Endothelial cell of umbilical vein (primary cell): Measurements from ENCODE around the gene NCEH1. TPM values are rescaled to one million over a fixed set of nuclear protein-coding genes. Genes with fewer than 3 reads are reported as not detected.

ENCODE experiments used
- BruUV-seq: library from RNA; stranded (reverse); fragments of 400-500 nt; replicated peaks from 2 replicates; lab custom pipeline; 2021; lab: Mats Ljungman, UMichigan
- CTCF ChIA-PET: fragments of 300-600, 350-600 bp; sonication (Branson Sonifier 250); formaldehyde crosslinking; loops from one replicate; lab custom pipeline; 2021; ENCODE audit warnings: antibody characterized with exemption, inconsistent platforms; lab: Charles Lee
- POLR2A ChIA-PET: fragments of 300-600, 350-600 bp; sonication (Branson Sonifier 250); formaldehyde crosslinking; loops from one replicate; lab custom pipeline; 2021; ENCODE audit warnings: antibody characterized with exemption, inconsistent platforms; lab: Charles Lee
- DNase-seq: peaks from one replicate; pipeline ENCODE4 v3.0.0-alpha.2; 2011; ENCODE audit warnings: low read depth, low spot score
- FAIRE-seq: peaks from 2 replicates; lab custom pipeline; 2011; peaks lifted over from hg19 to GRCh38; lab: Jason Lieb, UNC
- H2AFZ ChIP-seq: 2 replicates; pipeline ENCODE4 v1.6.0; 2012; ENCODE audit warnings: low read depth, low read length, control low read depth, inconsistent platforms
- H3K27ac ChIP-seq: 2 replicates; pipeline ENCODE4 v1.5.1; 2011; ENCODE audit warnings: low read depth, mild to moderate bottlenecking, control low read depth, low read length, moderate library complexity; ENCODE audit not compliant: insufficient read depth
- H3K27me3 ChIP-seq, 2 experiments: 2 replicates each; pipeline versions ENCODE4 v1.6.0 to v1.6.1; 2011; ENCODE audit warnings: low read length in 2 of 2, mixed read lengths in 1 of 2; ENCODE audit not compliant: control insufficient read depth in 2 of 2, insufficient read depth in 2 of 2
- H3K36me3 ChIP-seq, 2 experiments: 2 replicates in 1 of 2; 3 replicates in 1 of 2; pipeline ENCODE4 v1.5.1; 2011; ENCODE audit warnings: low read length in 2 of 2, mild to moderate bottlenecking in 1 of 2, moderate library complexity in 1 of 2; ENCODE audit not compliant: control insufficient read depth in 2 of 2, insufficient read depth in 2 of 2; ENCODE audit errors: extremely low read depth in 1 of 2
- H3K4me1 ChIP-seq: 3 replicates; pipeline ENCODE4 v1.5.1; 2011; ENCODE audit warnings: mild to moderate bottlenecking, low read length; ENCODE audit not compliant: control insufficient read depth, insufficient read depth; ENCODE audit errors: extremely low read depth
- H3K4me2 ChIP-seq: 2 replicates; pipeline ENCODE4 v1.6.1; 2011; ENCODE audit warnings: low read length, control low read depth, mixed read lengths; ENCODE audit not compliant: insufficient read depth
- H3K4me3 ChIP-seq, 3 experiments: fragments of 200-600 bp in 1 of 3; sonication (generic), shearing (Covaris generic) in 1 of 3; replicated peaks in 1 of 3; 2 replicates each; pipeline ENCODE4 v1.5.1; 2011 to 2016; ENCODE audit warnings: control low read depth in 3 of 3, low read length in 3 of 3, mild to moderate bottlenecking in 2 of 3, inconsistent platforms in 1 of 3, low read depth in 1 of 3, moderate library complexity in 1 of 3; ENCODE audit not compliant: insufficient read depth in 1 of 3
- H3K79me2 ChIP-seq: 2 replicates; pipeline ENCODE4 v1.6.0; 2012; ENCODE audit warnings: low read length, inconsistent platforms; ENCODE audit not compliant: control insufficient read depth, insufficient read depth
- H3K9ac ChIP-seq: replicated peaks from 2 replicates; pipeline ENCODE3; 2011; ENCODE audit warnings: low read length, control low read depth; ENCODE audit not compliant: insufficient read depth; ENCODE audit errors: extremely low read depth
- H3K9me1 ChIP-seq: replicated peaks from 3 replicates; pipeline ENCODE4 v1.6.0; 2011; ENCODE audit warnings: mild to moderate bottlenecking, low read length; ENCODE audit not compliant: control insufficient read depth, insufficient read depth; ENCODE audit errors: extremely low read depth
- H3K9me3 ChIP-seq: replicated peaks from 2 replicates; pipeline ENCODE4 v1.5.1; 2012; ENCODE audit warnings: low read length, inconsistent platforms; ENCODE audit not compliant: control insufficient read depth, insufficient read depth
- H4K20me1 ChIP-seq: replicated peaks from 2 replicates; pipeline ENCODE3; 2011; ENCODE audit warnings: mild to moderate bottlenecking, low read length; ENCODE audit not compliant: control insufficient read depth, insufficient read depth; ENCODE audit errors: extremely low read depth
- EZH2 ChIP-seq: IDR thresholded peaks from 2 replicates; pipeline ENCODE4 v1.6.1; 2012; ENCODE audit warnings: borderline replicate concordance, low read depth, mild to moderate bottlenecking, moderate library complexity, low read length, inconsistent platforms; ENCODE audit not compliant: severe bottlenecking
- FOS ChIP-seq: IDR thresholded peaks from 2 replicates; pipeline ENCODE4 v1.6.1; 2011; ENCODE audit warnings: mild to moderate bottlenecking, low read length, moderate library complexity, borderline replicate concordance; ENCODE audit not compliant: insufficient read depth
- GATA2 ChIP-seq: IDR thresholded peaks from 2 replicates; pipeline ENCODE4 v1.7.0; 2011; ENCODE audit warnings: low read depth, mild to moderate bottlenecking, moderate library complexity, mixed read lengths, low read length; ENCODE audit not compliant: insufficient read length, insufficient read depth
- JUN ChIP-seq: IDR thresholded peaks from 2 replicates; pipeline ENCODE4 v1.6.1; 2011; ENCODE audit warnings: borderline replicate concordance, low read depth; ENCODE audit not compliant: insufficient read length, insufficient read depth
- MYC ChIP-seq: IDR thresholded peaks from one replicate; pipeline ENCODE4 v1.6.1; 2011; ENCODE audit warnings: mild to moderate bottlenecking, low read depth, low read length
- POLR2A ChIP-seq: IDR thresholded peaks from 2 replicates; pipeline ENCODE4 v1.6.1; 2012; ENCODE audit warnings: low read depth, mild to moderate bottlenecking, control low read depth, low read length
- POLR2AphosphoS5 ChIP-seq: IDR thresholded peaks from 2 replicates; pipeline ENCODE4 v1.6.1; 2012; ENCODE audit warnings: low read depth, mild to moderate bottlenecking, control low read depth, low read length, moderate library complexity; ENCODE audit not compliant: insufficient read depth
- dilution Hi-C: fragments of 300-500 bp; cut with MboI; formaldehyde crosslinking; loops from one replicate; pipeline ENCODE4 v1.15.0; 2019; ENCODE audit warnings: low sequenced_read_pairs; ENCODE audit not compliant: extremely low pct_ligation_motif_present
- intact Hi-C: fragments of 100-400 bp; cut with micrococcal nuclease; formaldehyde crosslinking; loops from one replicate; pipeline ENCODE4 v1.10.0; 2022
- polyA plus RNA-seq, 4 experiments: library from polyadenylated mRNA; depleted of rRNA in 3 of 4; stranded (reverse) in 3 of 4; unstranded in 1 of 4; fragments of >200 nt; gene quantifications; 2 replicates each; pipeline versions ENCODE4 v1.2.1 to v1.2.3, GENCODE V29; 2011 to 2012; ENCODE audit warnings: missing spikeins in 1 of 4
- total RNA-seq: library from RNA; stranded (reverse); gene quantifications from 2 replicates; pipeline ENCODE4 v1.2.3, GENCODE V29; 2021
- TF ChIP-seq, protein P1 (sequence below): IDR thresholded peaks from 2 replicates; pipeline ENCODE4 v1.6.1; 2011; ENCODE audit not compliant: insufficient read depth, insufficient read length
- TF ChIP-seq, protein P2 (sequence below), 2 donors: IDR thresholded peaks; 1 replicate in 1 of 2; 2 replicates in 1 of 2; pipeline ENCODE4 v1.5.1; 2011; ENCODE audit warnings: low read length in 2 of 2, mild to moderate bottlenecking in 2 of 2, moderate library complexity in 2 of 2, control low read depth in 1 of 2, inconsistent platforms in 1 of 2, low read depth in 1 of 2; ENCODE audit not compliant: insufficient read depth in 1 of 2; ENCODE audit errors: extremely low read depth in 1 of 2

Gene NCEH1
- total and polyA plus RNA-seq, 2 donors (not counting 3 experiments of a cell fraction or from before 2014, with no cell fraction given), result 10.0 to 20.3 TPM

DNA sequence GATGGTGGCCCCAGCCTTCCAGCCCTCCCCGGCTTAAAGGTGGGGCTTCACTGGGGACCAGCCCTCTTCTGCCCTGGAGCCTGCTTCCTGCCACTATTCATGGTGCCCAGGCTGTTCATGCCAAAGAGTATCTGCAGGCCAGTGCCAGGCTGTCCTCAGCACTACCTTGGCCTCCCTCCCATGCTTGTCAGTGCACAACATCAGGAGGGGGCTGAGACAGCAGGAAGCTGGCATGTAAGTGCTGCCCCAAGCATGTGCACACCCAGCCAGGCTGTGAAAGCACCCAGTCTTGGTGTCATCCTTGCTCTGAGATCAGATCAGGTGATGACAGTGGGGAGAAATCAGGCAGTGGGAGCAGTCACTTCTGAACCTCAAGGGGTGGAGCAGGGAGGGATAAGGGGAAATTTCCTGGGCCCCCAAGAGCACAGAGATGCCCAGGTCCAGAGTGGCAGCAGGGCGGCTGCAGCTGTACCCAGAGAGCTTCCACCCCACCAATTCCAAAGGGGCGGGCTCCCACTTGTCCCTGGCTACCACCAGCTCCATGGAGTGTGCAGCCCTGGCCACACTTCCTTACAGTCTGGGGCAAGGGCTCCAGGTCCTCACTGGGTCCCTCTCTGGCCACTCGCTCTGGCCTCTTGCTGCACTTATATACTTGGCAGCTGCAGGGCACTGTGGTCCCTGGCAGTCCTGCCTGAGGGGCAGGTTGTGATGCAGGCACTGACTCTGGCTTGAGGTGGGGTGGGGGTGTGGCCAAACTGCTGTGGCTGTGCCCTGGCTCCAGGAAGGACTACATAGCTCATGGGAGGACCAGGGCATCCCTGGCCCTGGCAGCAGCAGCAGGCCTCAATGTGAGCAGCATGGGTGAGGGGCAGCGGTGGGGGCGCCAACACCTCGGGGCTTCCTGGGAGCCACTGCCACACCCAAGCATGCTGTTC, 96.3 kb downstream of the NCEH1 start:
- FAIRE-seq, result no peak
- BruUV-seq, result no TSS peak

More for the DNA sequence above, 96.3 kb downstream of the NCEH1 start:
- Histone ChIP-seq H3K27ac (no peak overlapping the region), H3K4me3 (no peak overlapping the region), H3K9me1 (no peaks in the 10 kb centered on the region), H4K20me1 (no peaks in the 10 kb centered on the region), H3K27me3 (no peaks in the 10 kb centered on the region), H3K4me2 (no peak overlapping the region), H2AFZ (no peak overlapping the region), H3K9ac (no peak overlapping the region), H3K9me3 (no peaks in the 10 kb centered on the region), H3K4me1 (no peaks in the 10 kb centered on the region), H3K36me3 (no peaks in the 10 kb centered on the region), H3K79me2 (no peaks in the 10 kb centered on the region)
- ChIA-PET POLR2A (no interaction called here), CTCF (interaction anchor here (1.2 to 3.3 kb wide), 2 partner anchors 8 to 17 kb away, joined by 3 to 25 read pairs; no protein-coding TSS in a partner anchor)
- TF ChIP-seq EZH2 (no peak), POLR2AphosphoS5 (no peak), MYC (no peak), GATA2 (no peak), POLR2A (no peak), FOS (no peak), JUN (no peak)
- TF ChIP-seq, protein P1, sequence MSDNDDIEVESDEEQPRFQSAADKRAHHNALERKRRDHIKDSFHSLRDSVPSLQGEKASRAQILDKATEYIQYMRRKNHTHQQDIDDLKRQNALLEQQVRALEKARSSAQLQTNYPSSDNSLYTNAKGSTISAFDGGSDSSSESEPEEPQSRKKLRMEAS, result no peak
- TF ChIP-seq, protein P2, sequence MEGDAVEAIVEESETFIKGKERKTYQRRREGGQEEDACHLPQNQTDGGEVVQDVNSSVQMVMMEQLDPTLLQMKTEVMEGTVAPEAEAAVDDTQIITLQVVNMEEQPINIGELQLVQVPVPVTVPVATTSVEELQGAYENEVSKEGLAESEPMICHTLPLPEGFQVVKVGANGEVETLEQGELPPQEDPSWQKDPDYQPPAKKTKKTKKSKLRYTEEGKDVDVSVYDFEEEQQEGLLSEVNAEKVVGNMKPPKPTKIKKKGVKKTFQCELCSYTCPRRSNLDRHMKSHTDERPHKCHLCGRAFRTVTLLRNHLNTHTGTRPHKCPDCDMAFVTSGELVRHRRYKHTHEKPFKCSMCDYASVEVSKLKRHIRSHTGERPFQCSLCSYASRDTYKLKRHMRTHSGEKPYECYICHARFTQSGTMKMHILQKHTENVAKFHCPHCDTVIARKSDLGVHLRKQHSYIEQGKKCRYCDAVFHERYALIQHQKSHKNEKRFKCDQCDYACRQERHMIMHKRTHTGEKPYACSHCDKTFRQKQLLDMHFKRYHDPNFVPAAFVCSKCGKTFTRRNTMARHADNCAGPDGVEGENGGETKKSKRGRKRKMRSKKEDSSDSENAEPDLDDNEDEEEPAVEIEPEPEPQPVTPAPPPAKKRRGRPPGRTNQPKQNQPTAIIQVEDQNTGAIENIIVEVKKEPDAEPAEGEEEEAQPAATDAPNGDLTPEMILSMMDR (IDR thresholded peaks at IDR 0.05; ENCODE audit: extremely low read depth in 1 of 2, insufficient read depth in 1 of 2, low read depth in 1 of 2, low read length in 2 of 2), result no peak
- intact Hi-C loops (no loop called here), dilution Hi-C loops (no loop called here)
- no peak for DNase-seq
